Mononuclear cell (primary cell): ENCODE results near the gene RNASE12. TPM values are rescaled to one million over a fixed set of nuclear protein-coding genes. Genes with fewer than 3 reads are reported as not detected.
"Not testable (repeated sequence)": the region's sequence is repeated elsewhere in the genome, so short reads cannot be mapped to it uniquely, and the experiment has no call there.

Source experiments
- H3K27me3 ChIP-seq: 2 replicates; pipeline ENCODE4 v1.6.0; 2011; ENCODE audit warnings: low read length, control low read depth; ENCODE audit not compliant: insufficient read depth
- H3K4me1 ChIP-seq: 2 replicates; pipeline ENCODE4 v1.5.1; 2011; ENCODE audit warnings: mild to moderate bottlenecking, low read length, control low read depth; ENCODE audit not compliant: insufficient read depth
- H3K4me3 ChIP-seq: 2 replicates; pipeline ENCODE4 v1.5.1; 2011; ENCODE audit warnings: mild to moderate bottlenecking, low read length, moderate library complexity
- H3K9me3 ChIP-seq: 2 replicates; pipeline ENCODE4 v1.5.1; 2011; ENCODE audit warnings: low read depth, mild to moderate bottlenecking, control low read depth, low read length
- total RNA-seq: library from RNA; depleted of rRNA; stranded (reverse); fragments of >200 nt; gene quantifications from one replicate; pipeline ENCODE4 v1.2.3, GENCODE V29; 2012

RNASE12 gene
- total RNA-seq, 1 donor, result not detected

DNA sequence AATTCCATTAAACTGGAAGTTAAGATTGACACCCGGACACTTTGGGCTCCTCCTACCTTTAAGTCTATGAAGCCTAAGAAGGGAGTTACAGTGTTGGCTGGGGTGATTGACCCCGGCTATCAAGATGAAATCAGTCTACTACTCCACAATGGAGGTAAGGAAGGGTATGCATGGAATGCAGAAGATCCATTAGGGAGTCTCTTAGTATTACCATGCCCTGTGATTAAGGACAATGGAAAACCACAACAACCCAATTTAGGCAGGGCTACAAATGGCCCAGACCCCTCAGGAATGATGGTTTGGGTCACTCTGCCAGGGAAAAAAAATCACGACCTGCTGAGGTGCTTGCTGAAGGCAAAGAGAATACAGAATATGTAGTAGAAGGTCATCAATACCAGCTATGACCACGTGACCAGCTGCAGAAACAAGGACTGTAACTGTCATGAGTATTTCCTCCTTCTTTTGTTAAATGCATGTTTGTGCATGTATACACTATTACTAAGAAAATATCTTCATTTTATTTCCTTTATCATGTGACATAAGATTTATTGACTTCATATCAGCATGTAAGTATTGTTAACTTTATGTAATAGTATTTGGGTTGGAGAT, 18.7 kb downstream of the RNASE12 start:
- H3K4me3 ChIP-seq, H3K9me3 ChIP-seq, H3K4me1 ChIP-seq, H3K27me3 ChIP-seq: not testable (repeated sequence)

DNA sequence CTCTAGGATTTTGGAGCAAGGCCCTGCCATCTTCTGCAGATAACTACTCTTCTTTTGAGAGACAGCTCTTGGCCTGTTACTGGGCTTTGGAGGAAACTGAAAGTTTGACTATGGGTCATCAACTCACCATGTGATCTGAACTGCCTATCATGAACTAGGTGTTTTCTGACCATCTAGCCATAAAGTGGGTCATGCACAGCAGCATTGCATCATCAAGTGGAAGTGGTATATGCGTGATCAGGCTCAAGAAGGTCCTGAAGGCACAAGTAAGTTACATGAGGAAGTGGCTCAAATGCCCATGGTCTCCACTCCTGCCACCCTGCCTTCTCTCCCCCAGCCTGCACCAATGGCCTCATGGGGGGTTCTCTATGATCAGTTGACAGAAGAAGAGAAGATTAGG, 20.5 kb downstream of the RNASE12 start:
- not testable (repeated sequence) for H3K4me3 ChIP-seq, H3K27me3 ChIP-seq, H3K9me3 ChIP-seq, H3K4me1 ChIP-seq

DNA sequence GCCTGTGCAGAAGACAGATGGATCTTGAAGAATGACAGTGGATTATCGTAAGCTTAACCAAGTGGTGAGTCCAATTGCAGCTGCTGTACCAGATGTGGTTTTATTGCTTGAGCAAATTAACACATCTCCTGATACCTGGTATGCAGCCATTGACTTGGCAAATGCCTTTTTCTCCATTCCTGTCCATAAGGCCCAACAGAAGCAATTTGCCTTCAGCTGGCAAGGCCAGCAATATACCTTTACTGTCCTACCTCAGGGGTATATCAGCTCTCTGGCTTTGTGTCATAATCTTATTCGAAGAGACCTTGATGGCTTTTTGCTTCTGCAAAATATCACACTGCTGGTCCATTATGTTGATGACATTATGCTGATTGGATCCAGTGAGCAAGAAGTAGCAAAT, 21.3 kb downstream of the RNASE12 start:
- not testable (repeated sequence) for H3K27me3 ChIP-seq, H3K4me3 ChIP-seq, H3K9me3 ChIP-seq, H3K4me1 ChIP-seq

DNA sequence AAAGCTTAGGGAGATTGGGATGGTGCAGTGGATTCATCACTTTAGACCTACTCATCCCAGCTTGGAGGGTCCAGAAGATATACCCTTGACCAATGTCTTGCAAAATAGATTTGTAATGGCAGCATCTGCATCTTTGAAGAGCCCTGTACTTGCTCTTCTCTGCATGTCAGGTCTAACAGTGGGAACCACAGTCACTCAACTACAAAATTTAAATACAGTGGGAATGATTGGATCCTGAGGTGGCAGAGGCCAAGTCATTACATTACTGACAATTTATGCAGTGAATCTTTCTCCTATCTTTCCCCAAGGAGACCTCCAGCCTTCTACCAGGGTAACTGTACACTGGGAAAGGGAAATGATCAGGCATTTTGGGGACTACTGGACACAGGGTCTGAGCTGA, 22.1 kb downstream of the RNASE12 start:
- Histone ChIP-seq H3K4me3 (no peak overlapping the region), H3K9me3 (no peaks in the 10 kb centered on the region), H3K27me3 (no peaks in the 10 kb centered on the region), H3K4me1 (no peaks in the 10 kb centered on the region)

DNA sequence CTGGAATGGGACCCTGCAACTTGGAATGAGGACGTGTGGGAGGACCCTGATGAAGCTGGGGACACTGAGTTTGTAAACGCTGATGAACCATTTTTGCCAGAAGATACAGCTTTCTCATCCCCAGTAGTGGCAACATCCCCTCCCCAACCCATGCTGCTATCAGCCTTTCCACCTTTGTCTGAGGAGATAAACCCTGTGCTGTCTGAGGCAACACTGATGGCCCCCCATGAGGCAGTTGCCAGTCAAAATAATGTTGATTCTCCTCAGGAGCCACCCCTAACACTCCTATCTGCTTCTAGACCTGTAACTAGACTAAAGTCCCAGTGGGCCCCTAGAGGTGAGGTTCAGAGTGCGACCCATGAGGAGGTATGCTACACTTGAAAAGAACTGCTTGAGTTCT, 22.8 kb downstream of the RNASE12 start:
- no peak overlapping the region for H3K4me3 ChIP-seq
- no peaks in the 10 kb centered on the region for H3K9me3 ChIP-seq
- H3K27me3 ChIP-seq, result no peaks in the 10 kb centered on the region
- no peaks in the 10 kb centered on the region for H3K4me1 ChIP-seq

DNA sequence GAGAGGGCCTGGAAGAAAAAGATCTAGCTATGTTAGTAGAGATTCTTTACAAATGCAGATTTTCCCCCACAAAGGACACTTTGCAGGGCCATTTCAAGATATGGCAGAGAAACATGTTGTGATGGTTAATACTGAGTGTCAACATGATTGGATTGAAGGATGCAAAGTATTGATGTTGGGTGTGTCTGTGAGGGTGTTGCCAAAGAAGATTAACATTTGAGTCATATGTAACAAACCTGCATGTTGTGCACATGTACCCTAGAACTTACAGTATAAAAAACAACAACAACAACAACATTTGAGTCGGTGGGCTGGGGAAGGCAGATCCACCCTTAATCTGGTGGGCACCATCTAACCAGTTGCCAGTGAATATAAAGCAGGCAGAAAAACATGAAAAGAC, 24.0 kb downstream of the RNASE12 start:
- H3K4me1 ChIP-seq, H3K9me3 ChIP-seq, H3K4me3 ChIP-seq, H3K27me3 ChIP-seq: not testable (repeated sequence)

DNA sequence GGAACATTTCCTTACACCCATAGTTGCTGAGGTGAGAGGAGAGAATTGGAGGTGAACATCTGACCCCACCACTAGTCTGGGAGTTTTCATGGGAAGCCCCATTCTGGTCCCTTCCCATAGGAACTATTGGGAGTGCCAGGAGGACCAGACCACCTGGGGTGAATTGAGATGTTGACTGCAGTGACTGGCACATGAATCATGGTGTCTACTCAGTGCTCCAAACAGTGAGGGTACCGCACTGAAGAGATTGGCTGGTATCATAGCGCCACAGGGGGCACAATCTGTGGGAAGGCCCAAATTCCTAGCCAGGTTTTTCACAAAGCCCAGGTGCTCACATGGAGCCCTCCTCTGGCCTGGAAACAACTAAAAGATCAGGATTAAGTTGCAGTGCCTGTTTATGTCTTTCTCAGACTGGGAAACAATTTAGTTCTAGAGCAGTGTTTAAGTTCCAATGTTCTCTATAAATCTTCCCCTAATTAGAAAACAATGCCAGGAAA, 26.6 kb downstream of the RNASE12 start:
- Histone ChIP-seq H3K27me3 (no peaks in the 10 kb centered on the region), H3K4me1 (no peaks in the 10 kb centered on the region), H3K9me3 (no peaks in the 10 kb centered on the region), H3K4me3 (no peak overlapping the region)

DNA sequence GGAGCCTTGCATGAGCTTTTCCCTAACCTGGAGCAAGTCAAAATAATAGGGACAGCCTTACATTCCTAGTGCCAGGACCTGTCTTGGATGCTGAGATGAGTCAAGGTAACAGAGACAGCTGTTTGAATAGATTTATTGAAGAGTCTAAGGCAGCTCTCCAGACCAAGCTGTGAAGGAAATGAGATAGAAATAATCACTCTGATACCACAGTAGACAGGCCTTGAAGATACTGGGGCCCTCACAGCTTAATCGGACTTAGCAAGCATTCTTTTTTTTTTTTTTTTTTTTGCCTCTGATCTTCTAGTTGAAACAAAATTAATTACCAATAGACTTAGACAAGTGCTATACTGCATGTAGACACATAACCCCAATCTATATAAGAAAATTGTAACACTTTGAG, 27.2 kb downstream of the RNASE12 start:
- H3K27me3 ChIP-seq, result no peaks in the 10 kb centered on the region
- no peaks in the 10 kb centered on the region for H3K4me1 ChIP-seq
- H3K9me3 ChIP-seq, result no peaks in the 10 kb centered on the region
- H3K4me3 ChIP-seq, result no peak overlapping the region

DNA sequence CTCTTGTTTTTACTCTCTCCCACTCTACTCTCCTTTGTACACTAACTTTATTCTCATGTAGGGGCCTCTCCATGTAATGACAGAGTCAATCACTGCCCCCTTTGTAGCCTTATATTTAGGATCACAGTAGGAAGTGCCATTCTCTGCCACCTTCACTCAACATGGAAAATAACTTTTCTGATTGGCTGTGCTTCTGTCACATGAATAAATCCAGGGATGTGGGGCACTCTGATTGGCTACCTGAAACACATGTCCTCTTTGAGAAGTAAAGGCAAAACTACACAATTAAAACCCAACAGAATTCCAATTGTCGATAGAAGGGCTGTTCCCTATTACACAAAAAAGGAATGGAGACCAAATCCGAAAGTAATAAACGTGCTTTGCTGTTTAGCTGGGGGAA, 30.2 kb downstream of the RNASE12 start, which contains the start of gene RNASE9:
Gene RNASE9, minus strand, starts transcription at position 87 of the 400 bp plus-strand sequence.
- Histone ChIP-seq H3K4me3 (no peak within 1 kb of the TSS), H3K4me1 (no peaks in the 10 kb centered on the region), H3K27me3 (no peaks in the 10 kb centered on the region), H3K9me3 (no peaks in the 10 kb centered on the region)

DNA sequence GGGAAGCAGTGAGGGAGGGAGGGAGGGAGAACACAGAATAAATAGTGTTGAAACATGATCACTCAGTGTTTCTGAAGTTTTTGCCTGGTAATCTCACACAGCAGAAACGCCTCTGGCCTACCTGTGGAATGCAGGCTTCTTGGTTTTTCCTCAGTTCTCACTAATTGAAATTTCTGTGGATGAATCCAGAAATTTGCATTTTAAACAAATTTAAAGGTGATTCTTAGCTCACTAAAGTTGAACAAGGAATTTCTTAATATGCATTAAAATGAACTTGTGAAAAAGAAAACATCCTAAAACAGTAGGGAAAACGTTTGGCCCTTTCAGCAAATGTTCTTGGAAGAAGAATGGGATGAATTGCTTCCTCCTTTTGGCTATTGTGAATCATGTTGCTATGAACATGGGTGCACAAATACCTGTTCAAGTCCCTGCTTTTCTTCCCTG, 31.7 kb downstream of the RNASE12 start:
- H3K27me3 ChIP-seq, result no peaks in the 10 kb centered on the region

DNA sequence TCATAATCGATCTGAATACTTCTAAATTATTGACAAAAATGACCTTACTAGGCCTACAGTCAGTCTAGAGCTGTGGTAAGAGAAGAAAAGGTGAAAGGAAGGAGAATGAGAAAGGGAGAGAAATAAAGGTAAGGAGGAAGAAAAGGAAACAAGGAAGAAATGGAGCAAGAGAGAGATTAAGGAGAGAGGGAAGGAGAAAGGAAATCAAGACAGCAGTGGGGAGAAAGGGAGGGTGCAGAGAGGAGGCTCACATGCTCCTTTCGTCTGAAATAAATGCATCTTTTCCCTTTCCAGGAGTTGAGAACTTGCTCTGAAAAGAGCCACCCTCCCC, 34.0 kb downstream of the RNASE12 start:
- Histone ChIP-seq H3K27me3 (no peaks in the 10 kb centered on the region), H3K4me3 (no peak overlapping the region), H3K9me3 (no peaks in the 10 kb centered on the region), H3K4me1 (no peaks in the 10 kb centered on the region)

More for the DNA sequence above, 31.7 kb downstream of the RNASE12 start:
- Histone ChIP-seq H3K9me3 (no peaks in the 10 kb centered on the region), H3K4me3 (no peak overlapping the region), H3K4me1 (no peaks in the 10 kb centered on the region)

DNA sequence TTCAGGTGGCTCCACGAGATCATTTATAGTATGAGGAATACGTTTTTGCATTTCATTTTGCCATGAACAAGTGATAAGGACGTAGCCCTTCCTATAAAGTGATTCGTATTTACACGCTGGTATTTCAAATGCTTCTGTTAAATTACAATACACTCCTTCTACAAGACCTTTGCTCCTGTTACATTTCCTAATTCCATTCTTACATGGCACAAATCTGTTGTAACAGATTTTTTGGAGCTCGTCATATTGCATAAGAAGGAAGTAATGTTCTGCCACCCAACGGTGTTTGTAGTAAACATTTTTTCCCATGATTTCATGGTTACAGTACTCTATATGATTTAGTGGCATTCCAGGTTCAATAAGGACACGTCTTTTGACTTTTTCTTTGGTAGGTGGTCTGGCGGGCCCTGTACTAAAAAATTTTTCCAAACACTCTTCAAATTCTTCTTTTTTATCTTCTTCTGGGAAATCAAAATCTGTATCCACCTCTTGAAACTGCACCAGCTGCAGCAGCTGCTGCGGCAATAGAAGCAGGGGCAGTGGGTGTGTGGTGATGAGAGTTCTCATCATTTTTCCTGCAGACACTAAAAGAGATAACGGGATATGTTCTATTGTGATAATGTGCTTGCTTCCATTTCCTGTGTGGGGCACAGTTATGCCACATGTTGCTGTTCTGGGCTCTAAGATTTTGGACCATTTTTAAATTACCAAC, 34.5 kb downstream of the RNASE12 start:
- Histone ChIP-seq H3K9me3 (no peaks in the 10 kb centered on the region), H3K4me1 (no peaks in the 10 kb centered on the region), H3K4me3 (no peak overlapping the region), H3K27me3 (no peaks in the 10 kb centered on the region)

DNA sequence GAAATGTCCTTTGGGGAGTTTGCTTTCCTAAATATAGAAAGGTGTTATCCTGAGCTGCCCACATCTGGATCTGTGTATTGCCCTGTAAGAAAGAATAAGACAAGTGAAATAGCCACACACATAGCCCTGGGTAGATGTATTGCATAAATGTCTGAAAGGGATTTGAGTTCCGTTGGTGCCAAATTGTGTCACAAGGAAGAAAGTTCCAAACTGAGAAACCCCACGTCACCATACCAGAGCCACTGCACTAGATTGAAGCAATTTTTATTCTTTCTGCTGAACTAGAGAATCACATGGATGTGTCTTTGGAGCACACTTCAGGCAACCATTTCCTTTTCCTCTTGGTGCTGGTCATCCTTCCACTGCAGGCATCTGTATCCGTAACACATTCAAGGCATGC, 35.3 kb downstream of the RNASE12 start:
- Histone ChIP-seq H3K27me3 (no peaks in the 10 kb centered on the region), H3K9me3 (no peaks in the 10 kb centered on the region)

DNA sequence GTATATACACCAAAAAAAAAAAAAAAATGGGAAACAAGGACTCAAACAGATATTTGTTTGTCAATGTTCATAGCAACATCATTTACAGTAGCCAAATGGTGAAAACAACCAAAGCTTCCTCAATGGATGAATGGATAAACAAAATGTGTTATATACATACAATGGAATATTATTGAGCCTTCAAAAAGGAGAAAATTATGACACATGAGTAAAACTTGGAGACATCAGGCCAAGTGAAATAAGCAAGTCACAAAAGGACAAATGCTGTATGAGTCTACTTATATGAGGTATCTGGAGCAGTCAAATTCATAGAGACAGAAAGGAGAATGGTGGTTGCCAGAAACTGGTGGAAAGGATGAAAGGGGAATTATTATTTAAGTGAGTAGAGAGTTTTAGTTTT, 38.2 kb downstream of the RNASE12 start:
- Histone ChIP-seq H3K4me1 (no peaks in the 10 kb centered on the region), H3K9me3 (no peaks in the 10 kb centered on the region), H3K4me3 (no peak overlapping the region), H3K27me3 (no peaks in the 10 kb centered on the region)

More for the DNA sequence above, 35.3 kb downstream of the RNASE12 start:
- H3K4me1 ChIP-seq, result no peaks in the 10 kb centered on the region
- H3K4me3 ChIP-seq, result no peak overlapping the region

DNA sequence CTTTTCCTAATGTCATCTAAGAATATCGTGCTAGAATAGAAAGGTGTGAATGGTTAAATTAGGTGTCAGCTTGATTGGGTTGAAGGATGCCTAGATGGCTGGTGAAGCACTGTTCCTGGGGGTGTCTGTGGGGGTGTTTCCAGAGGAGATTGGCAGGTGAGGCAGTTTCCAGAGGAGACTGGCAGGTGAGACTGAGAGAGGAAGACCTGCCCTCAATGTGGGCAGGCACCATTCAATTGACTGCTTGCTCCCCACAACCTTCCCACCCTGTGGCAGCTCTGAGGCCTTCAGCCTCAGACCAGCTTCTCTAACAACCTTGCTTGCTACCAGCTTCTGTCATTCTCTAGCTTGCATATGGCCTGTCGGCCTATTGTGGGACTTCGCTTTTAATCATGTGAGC, 39.6 kb downstream of the RNASE12 start:
- no peaks in the 10 kb centered on the region for H3K4me1 ChIP-seq
- H3K27me3 ChIP-seq, result no peaks in the 10 kb centered on the region
- H3K4me3 ChIP-seq, result no peak overlapping the region
- H3K9me3 ChIP-seq, result no peaks in the 10 kb centered on the region

DNA sequence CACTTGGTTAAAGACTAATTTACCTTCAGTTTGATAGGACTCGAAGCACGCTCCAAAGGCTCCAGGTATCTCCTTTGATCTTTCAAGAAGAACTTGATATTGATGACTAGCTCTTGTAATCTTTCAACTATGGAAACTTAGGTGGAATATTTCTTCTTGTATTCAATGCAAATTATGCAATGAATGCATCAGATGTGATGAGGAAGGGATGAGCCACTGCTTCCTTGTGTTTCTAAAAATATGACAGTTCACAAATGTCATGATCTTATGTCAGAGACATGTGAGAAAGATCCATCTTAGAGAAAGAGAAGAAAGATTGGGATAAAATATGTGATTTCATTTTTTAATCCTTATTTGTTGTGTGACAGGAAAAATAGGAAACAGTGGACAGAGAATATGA, 40.2 kb downstream of the RNASE12 start:
- H3K9me3 ChIP-seq, result no peaks in the 10 kb centered on the region
- H3K4me1 ChIP-seq, result no peaks in the 10 kb centered on the region
- no peaks in the 10 kb centered on the region for H3K27me3 ChIP-seq
- H3K4me3 ChIP-seq, result no peak overlapping the region
